ENCODE measurements around the gene SUPT20HL2. TPM values are rescaled to one million over a fixed set of nuclear protein-coding genes. Genes with fewer than 3 reads are reported as not detected.
"Not testable (repeated sequence)": the region's sequence is repeated elsewhere in the genome, so short reads cannot be mapped to it uniquely, and the experiment has no call there.

The SUPT20HL2 gene
- total RNA-seq, 1 donor from 2014 or later: 3.4 TPM

GRCh38 chrX:24309580-24310374 lies 4.1 kb downstream of the SUPT20HL2 start:
- DNase-seq (ENCODE audit: low spot score): not testable (repeated sequence)

DNA sequence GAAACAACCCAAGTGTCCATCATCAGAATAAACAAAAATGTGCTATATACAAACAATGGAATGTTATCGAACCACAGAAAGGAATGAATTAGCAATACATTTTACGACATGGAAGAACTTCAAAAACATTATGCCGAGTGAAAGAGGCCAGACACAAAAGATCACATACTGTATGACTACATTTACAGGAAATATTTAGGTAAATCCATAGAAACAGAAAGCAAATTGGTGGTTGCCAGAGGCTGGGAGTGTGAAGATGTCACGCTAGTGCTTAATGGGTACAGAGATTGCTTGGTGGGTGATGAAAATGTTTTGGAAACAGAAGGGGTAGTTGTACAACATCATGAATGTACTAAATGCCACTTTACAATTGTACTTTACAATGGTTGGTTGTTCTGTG lies 5.1 kb downstream of the SUPT20HL2 start:
- DNase-seq (ENCODE audit: low spot score): not testable (repeated sequence)

- DNase-seq (ENCODE audit: low spot score): no peak
Observed at GRCh38 chrX:24306440-24306839, 7.4 kb downstream of the SUPT20HL2 start.

DNA sequence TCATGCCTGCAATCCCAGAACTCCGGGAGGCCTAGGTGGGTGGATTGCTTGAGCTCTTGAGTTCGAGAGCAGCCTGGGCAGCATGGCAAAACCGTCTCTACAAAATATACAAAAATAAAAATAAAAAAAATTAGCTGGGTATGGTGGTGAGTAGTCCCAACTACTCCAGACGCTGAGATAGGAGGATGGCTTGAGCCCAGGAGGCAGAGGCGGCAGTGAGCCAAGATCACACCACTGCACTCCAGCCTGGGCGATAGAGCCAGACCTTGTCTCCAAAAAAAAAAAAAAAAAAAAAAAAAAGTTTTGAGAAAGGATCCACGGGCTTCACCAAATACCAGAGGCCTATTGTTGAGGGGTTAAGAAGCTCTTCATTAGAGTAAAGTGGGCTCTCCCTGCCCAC lies 8.0 kb downstream of the SUPT20HL2 start:
- DNase-seq (ENCODE audit: low spot score): no peak

DNA sequence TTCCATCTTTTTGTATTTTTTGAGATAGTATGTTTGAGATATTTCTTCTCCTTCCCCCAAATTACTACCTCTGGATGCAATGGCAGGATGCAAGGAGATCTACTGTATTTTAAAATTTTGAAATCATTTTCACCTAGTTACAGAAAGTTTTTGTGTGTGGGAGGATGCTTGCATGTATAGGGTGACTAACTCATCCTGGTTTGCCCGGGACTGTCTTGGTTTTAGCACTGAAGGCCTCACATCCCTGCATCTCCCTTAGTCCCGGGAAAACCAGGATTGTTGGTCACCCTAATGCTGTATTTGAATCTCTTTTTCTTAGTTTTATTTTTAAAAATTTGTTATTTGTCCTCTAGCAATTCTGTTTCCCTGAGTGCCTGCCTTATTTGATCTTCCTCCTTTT lies 12.1 kb downstream of the SUPT20HL2 start:
- DNase-seq (ENCODE audit: low spot score): no peak

DNA sequence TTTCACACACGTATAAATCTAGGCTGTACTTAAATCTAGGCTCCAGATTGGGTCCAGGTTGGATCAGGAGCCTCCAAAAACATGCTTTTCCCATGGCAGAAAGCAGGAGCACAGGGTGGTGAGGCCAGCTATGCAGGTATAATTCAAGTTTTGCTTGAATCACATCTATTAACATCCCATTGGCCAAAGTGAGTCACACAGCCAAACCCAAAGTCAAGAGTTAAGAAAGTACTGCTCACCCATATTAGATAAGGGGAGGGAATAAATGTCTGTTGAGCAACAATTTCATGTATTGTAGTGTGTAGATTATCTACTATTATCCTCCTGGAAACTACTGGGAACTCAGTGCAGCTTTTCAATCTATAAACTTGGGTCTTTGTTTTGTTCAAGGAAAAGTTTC lies 12.8 kb downstream of the SUPT20HL2 start:
- DNase-seq (ENCODE audit: low spot score): no peak

GRCh38 chrX:24298191-24298590 lies 15.7 kb downstream of the SUPT20HL2 start:
- DNase-seq (ENCODE audit: low spot score): no peak

GRCh38 chrX:24294619-24295018 lies 19.2 kb downstream of the SUPT20HL2 start:
- DNase-seq (ENCODE audit: low spot score): no peak

DNA sequence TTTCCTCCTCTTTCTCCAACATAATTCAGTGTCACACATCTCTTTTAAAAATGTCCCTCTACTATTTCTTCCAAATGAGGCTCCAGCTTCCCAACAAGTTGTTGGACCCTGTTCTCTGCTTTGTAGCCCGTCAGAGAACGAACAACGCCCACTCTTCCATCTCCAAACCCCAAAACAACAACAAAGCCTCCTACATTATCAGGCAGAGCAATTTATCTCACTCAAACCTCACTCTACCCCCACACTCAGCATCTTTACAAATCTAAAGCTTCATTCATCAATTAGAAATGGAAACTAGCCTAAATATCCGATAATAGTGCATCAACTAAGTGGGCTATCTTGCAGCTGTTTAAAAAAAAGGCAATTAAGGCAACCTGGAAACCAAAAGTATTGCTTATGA lies 20.5 kb downstream of the SUPT20HL2 start:
- no peak for DNase-seq (ENCODE audit: low spot score)

DNA sequence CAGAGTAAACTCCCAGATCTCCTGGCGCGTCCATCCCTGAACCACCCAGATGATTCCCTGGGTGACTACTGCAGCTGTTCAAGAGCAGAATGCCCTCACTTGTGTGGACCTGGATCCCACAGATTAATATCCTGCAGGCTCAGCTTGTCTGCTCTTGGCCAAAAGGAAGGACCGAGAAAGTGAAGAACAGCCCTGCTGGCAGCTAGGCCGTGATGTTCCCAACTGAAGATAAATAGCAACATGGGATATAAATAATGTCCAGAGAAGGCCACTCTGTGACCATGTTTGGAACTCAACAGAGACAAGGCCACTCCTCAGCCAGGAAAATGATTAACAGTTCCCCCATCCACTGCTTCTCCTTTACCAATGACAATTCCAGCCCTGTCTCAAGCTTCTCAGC lies 21.5 kb downstream of the SUPT20HL2 start:
- no peak for DNase-seq (ENCODE audit: low spot score)

GRCh38 chrX:24285082-24285481 lies 28.8 kb downstream of the SUPT20HL2 start:
- no peak for DNase-seq (ENCODE audit: low spot score)

DNA sequence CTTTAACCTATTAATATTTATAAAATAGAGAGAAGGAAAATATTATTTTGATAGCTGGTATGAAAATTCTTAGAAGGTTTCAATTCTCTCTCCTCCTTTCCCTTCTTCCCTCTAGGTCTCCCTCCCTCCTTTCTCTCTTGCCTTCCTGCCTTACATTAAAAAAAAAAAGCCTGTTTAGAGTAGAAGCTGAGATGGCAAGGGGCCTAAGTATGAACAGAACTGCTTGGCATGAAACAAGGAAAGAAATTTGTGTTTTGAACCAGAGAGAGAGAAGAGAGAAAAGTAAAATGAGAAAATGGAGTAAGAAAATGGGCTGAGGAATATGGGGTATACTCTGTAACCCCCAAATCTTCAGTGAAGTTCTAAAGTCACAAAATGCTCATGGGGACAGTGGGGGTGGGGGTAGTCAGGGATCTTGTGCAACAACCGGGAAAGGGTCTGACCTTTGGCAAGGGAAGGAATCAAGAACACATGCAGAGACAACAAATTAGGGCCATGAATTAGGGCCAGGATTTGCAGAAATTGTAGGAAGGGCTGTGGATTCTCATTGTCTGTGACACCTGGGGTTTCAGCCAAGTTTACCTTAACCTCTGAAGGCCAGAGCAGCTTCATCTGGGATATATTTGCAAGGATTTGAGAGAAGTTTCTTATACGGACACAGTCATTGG lies 30.6 kb downstream of the SUPT20HL2 start:
- peak; percentile 2 for DNase-seq (ENCODE audit: low spot score)

GRCh38 chrX:24282381-24283126 lies 31.3 kb downstream of the SUPT20HL2 start:
- DNase-seq (ENCODE audit: low spot score): peak; percentile 13

- no peak for DNase-seq (ENCODE audit: low spot score)
Observed at GRCh38 chrX:24277405-24277804, 36.5 kb downstream of the SUPT20HL2 start.

DNA sequence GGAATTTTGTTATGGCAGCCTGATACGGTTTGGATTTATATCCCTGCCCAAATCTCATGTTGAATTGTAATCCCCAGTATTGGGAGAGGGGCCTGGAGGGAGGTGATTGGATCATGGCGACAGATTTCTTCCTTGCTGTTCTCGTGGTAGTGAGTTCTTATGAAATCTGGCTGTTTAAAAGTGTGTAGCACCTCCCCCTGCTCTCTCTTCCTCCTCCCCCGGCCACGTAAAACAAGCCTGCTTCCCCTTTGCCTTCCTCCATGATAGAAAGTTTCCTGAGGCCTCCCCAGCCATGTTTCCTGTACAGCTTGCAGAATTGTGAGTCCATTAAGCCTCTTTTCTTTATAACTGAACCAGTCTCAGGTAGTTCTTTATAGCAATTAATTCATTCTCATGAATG lies 37.9 kb downstream of the SUPT20HL2 start:
- peak; percentile 2 for DNase-seq (ENCODE audit: low spot score)

GRCh38 chrX:24271262-24271661 lies 42.6 kb downstream of the SUPT20HL2 start:
- DNase-seq (ENCODE audit: low spot score): no peak

GRCh38 chrX:24268786-24269185 lies 45.1 kb downstream of the SUPT20HL2 start:
- DNase-seq (ENCODE audit: low spot score): no peak

DNA sequence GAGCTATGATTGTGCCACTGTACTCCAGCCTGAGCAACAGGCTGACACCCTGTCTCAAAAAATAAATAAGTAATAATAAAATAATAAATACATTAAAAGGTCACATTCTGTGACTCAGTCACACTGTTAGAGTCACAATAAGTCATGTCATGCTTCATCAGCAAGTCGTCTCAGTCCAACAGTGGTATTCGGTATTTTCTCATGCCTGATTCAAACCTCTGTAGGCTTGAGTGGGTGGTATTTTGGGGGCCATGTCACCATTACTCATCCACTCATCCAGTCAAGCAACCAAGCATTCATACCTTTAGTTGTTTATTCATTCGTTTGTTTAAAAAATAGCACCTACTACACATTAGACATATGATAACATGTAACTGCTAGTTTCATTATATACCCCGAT lies 46.9 kb downstream of the SUPT20HL2 start:
- no peak for DNase-seq (ENCODE audit: low spot score)

DNA sequence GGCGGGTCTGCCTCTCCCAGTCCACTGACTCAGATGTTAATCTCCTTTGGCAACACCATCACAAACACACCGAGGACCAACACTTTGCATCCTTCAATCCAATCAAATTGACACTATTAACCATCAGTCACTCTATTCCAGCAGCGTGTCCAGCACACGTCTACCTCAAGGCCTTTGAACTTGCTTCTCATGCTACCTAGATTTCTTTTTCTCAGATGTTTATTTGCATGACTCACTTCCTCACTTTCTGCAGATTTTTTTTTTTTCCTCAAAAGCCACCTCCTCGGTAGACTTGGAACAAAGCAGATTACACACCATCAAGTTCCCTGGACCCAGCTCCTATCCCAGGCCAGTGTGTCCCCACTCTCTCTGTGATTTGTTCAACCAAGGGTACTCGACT lies 49.5 kb downstream of the SUPT20HL2 start:
- DNase-seq (ENCODE audit: low spot score): no peak

DNA sequence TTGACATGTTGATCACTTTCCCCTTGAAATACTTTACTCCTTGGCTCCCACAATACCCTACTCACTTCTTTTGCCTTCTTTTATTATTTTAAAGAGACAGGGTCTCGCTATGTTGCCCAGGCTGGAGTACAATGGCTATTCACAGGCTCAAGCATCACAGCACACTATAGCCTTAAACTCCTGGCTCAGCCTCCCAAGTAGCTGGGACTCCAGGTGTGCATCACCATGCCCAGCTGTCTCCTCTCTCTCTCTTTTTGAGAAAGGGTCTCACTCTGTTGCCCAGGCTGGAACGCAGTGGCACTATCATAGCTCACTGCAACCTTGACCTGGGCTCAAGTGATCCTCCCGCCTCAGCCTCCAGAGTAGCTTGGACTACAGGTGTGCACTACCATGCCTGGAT lies 51.6 kb downstream of the SUPT20HL2 start:
- no peak for DNase-seq (ENCODE audit: low spot score)

All from umbilical cord (tissue), 2 donors.